Measurements from ENCODE around the gene TRAPPC1.

Gene TRAPPC1

GRCh38 chr17:7903154-7904103 is 28.3 kb downstream of the TRAPPC1 start:
- DNase-seq (ENCODE audit: low read depth in 1 of 2, low spot score in 1 of 2): no peak

DNA sequence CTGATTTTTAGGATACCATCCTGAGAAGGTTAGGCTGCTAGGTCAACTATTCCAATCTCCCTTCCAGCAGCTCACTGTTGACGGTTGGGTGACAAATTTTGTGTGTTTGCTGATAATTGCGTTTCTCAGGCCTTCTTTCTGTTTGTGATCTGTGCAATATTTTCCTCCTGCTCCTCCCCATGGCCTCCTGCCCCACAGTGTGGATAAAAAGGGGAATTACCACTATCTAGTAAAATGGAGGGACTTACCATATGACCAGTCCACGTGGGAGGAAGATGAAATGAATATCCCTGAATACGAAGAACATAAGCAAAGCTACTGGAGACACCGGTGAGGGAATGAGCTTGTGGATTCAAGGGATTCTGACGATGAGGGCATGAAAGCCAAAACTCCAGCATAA is 34.0 kb downstream of the TRAPPC1 start:
- no peak for DNase-seq (ENCODE audit: low read depth in 1 of 2, low spot score in 1 of 2)

DNA sequence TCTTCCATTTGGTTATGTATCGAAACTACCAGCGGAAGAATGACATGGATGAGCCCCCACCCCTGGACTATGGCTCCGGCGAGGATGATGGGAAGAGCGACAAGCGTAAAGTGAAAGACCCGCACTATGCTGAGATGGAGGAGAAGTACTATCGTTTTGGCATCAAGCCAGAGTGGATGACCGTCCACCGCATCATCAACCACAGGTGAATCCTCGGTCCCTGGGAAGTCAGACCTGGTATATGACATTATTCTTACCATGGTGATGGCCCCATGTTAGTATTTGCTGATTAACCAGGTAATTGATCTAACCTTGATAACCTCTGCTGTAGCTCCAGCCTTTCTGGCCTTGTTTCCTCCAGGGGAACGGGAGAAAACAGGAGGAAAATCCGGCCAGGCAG is 34.7 kb downstream of the TRAPPC1 start:
- no peak for DNase-seq (ENCODE audit: low read depth in 1 of 2, low spot score in 1 of 2)

GRCh38 chr17:7894866-7895265 is 36.9 kb downstream of the TRAPPC1 start:
- no peak for DNase-seq (ENCODE audit: low read depth in 1 of 2, low spot score in 1 of 2)

DNA sequence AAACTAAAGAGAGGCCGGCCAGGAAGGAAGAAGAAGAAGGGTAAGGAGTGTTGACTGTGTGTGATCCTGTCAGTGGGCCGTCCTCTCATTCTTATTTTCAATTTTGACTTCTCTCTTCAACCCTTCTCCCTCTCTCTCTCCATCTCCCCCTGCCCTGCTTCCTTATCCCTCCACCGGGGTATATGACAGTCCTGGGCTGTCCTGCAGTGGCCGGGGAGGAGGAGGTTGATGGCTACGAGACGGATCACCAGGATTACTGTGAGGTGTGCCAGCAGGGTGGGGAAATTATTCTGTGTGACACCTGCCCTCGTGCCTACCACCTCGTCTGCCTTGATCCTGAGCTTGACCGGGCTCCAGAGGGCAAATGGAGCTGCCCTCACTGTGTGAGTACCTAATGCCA is 37.5 kb downstream of the TRAPPC1 start:
- no peak for DNase-seq (ENCODE audit: low read depth in 1 of 2, low spot score in 1 of 2)

- DNase-seq (ENCODE audit: low read depth in 1 of 2, low spot score in 1 of 2): no peak
Measured at GRCh38 chr17:7893187-7893880, 38.4 kb downstream of the TRAPPC1 start.

GRCh38 chr17:7889166-7889955 is 42.4 kb downstream of the TRAPPC1 start:
- no peak for DNase-seq (ENCODE audit: low read depth in 1 of 2, low spot score in 1 of 2)

DNA sequence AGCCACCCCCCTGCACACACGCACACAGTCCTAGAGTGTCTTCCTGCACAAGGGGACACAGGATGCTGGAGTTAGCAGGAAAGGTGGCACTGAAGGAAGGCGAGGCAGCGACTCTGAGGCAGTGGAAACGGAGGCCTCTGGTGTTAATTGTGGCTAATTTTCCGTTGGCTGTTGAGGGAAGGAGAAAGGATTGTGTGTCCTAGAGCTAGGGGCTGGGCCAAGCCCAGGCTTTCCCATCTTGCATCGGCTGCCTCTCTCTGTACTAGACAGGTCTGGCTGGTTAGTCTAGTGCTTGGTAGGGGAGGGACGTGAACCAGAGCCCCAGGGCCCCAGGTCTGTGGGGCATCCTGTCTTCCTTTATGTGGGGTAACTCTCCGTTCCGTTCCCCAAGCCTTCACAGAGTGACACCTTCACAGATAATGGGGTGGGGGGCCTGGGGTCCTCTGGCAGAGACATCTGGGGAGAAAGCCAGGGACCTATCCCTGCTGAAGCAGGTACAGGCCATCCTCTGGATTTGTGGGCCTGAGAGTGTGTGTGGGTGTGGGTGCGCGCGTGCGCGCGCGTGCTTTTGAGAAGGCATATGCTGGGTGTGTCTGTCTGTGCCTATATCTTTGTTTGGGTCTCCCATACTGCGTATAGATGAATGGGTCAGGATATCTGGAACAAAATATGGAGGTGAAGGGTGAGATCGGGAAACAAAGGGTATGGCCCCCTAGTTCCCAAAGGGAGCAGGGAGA is 43.4 kb downstream of the TRAPPC1 start, which contains the start of gene CHD3:
Gene CHD3, plus strand, starts transcription at position 606 of the 737 bp plus-strand sequence. CDS start 212 bp downstream, outside the sequence.
- peak; percentile 22 to 44 for DNase-seq (ENCODE audit: low read depth in 1 of 2, low spot score in 1 of 2)

DNA sequence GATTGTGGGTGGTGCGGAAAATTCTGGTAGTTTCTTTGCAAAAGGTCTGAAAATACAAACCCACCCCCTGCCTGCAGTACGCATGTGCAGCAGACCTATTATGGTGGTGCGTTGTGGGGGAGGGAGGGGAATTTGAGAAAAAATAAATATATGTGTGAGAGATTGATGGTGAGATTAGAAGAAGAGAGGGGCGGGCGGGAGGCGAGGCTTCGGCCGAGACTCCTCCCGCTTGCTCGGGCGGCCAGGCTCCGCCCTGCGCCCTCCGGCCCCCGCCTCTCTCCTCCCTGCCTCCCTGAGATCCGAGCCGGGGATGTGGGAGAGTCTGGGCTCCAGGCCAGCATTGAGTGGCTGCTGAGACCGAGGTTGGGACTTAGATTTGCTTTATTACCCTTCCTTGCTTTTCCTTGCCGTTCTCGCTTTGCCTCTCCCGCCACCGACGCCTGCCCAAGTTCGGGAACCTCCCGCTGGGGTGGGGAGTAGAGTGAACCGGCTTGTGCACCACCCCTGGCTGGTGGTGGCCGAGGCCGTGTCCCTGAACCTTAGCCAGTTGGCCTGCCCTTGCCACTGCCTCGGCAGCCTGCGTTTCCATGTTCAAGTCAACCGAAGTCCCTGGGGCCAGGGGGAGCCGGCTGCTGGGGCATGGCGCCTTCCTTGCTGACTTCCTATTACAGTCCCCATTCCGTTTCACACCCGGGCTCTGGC is 44.1 kb downstream of the TRAPPC1 start:
- peak; percentile 66 to 90 for DNase-seq (ENCODE audit: low read depth in 1 of 2, low spot score in 1 of 2)

DNA sequence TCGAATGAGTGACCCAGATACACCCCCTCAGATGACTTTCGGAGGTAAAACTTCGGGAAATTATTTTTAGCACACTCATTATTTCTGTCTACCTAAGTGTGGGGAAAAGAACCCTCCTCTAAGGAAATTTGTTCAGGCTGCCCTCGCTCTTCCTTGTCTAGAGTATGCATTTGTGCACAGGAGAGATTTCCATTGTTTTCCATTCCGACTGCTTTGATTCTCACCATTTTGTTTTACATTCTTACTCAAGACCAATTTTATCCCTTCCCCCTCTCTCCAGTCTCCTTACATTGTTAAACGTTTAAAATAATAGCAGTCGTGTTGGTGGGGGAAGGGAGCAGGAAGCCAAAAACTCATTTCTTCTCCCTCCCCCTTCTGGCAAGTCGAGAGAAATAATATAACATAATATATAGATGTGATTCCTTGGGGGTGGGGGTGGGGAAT is 44.7 kb downstream of the TRAPPC1 start:
- no peak for DNase-seq (ENCODE audit: low read depth in 1 of 2, low spot score in 1 of 2)

- peak in 1 of 2 donors; percentile 30 for DNase-seq (ENCODE audit: low read depth in 1 of 2, low spot score in 1 of 2)
Measured at GRCh38 chr17:7886227-7887037, 45.3 kb downstream of the TRAPPC1 start.

GRCh38 chr17:7885367-7886226 is 46.1 kb downstream of the TRAPPC1 start:
- DNase-seq (ENCODE audit: low read depth in 1 of 2, low spot score in 1 of 2): peak; percentile 17 to 24

DNA sequence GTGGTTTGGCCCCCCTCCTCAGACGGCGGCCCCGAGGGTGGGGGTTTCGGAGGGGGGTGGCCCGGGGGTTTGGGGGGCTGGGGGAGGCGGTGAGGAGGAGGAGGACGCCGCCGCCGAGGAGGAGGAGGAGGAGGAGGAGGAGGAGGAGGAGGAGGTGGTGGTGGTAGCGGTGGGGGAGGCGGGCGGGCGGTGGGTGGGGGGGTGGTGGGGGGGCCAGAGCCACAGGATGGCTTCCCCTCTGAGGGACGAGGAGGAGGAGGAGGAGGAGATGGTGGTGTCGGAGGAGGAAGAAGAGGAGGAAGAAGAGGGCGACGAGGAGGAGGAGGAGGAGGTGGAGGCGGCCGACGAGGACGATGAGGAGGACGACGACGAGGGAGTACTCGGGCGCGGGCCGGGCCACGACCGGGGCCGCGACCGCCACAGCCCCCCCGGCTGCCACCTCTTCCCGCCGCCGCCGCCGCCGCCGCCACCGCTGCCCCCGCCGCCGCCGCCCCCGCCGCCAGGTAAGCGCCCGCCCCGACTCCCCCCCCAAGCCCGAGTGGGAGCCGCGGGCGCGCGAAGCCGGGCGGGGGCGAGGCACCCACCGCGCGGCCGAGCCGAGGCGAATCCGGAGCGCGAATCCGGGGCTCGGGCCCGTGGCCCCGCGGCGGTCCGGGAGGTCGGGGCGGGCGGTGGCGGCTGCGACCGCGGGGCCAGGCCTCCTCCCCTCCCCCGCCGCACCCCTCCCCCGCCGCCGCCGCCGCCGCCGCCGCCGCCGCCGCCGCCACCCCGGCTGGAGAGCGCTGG is 47.0 kb downstream of the TRAPPC1 start:
- peak in 1 of 2 donors; percentile 22 for DNase-seq (ENCODE audit: low read depth in 1 of 2, low spot score in 1 of 2)

DNA sequence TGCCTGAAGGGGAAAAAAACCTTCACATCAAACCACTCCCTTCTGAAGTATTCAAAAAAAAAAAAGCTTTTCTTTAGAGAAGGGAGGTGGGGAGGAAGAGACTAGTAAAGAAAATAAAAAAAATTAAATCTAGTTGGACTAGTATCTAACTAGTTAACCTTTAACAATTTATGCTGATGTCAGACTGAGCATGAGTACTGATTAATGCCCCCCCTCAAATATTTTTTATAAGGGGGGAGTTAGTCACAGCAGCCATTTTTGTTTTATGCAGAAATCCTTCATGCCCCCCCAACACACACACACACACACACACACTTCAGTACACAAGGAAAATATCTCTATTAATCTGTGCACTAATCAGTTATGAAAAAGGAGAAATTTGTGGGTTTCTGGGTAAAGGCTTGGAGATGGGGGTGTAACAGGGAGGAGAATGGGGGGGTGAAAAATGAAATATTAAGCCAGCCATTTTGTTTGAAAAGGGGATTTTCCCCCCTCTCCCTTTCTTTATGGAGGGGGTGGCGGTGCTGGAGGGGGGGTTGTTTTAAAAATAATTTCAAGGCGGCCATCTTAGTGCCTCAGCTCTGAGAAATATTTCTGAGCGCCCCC is 47.9 kb downstream of the TRAPPC1 start:
- peak in 1 of 2 donors; percentile 39 for DNase-seq (ENCODE audit: low read depth in 1 of 2, low spot score in 1 of 2)

DNA sequence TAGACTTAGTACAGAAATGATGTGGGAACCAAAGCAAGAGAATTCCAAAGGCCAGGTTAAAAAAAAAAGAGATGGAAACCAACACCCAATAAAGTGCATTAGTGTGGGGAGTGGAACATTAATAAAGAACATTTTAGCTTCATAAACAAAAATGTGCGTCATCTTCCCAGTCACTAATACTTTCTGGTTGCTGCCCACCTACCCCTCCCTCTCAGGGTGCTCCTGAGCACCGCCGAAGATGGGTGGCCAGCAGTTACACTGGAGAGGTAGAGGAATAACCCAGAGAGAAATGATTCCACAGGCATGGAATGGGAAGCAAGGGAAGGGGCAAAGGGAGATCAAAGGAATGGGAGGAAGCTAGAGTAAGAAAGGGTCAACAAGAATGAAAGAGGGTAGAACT is 49.1 kb downstream of the TRAPPC1 start:
- no peak for DNase-seq (ENCODE audit: low read depth in 1 of 2, low spot score in 1 of 2)

- DNase-seq (ENCODE audit: low read depth in 1 of 2, low spot score in 1 of 2): no peak
Measured at GRCh38 chr17:7882068-7882467, 49.7 kb downstream of the TRAPPC1 start.
